ENCODE results near the gene DSCAM.

Gene DSCAM

DNA sequence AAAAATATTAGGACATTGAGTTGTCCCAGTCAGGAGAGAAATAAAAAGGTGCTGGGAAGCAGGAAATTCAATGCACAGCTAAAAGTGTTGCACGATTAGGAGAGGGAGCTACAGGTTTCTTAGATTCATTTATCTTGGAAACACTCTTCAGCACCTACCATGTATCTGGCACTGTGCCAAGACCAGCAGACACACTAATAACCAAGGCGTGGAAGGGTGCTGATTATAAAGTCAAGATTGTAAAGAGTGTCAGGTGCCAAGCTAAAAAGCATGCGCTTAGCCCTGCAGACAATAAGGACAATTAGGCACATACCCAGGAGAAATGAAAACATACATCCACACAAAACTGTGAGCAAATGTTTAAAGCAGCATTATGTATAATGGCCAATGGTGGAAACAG lies 129.9 kb downstream of the DSCAM start:
- H3K27ac ChIP-seq, result peak overlapping the region; percentile 18
- no peak for TF ChIP-seq CTCF (conservative IDR thresholded peaks at IDR 0.05)

GRCh38 chr21:40714536-40714935 lies 132.4 kb downstream of the DSCAM start:
- TF ChIP-seq CTCF (conservative IDR thresholded peaks at IDR 0.05), result no peak
- no peak overlapping the region for H3K27ac ChIP-seq

- no peak overlapping the region for H3K27ac ChIP-seq
- TF ChIP-seq CTCF (conservative IDR thresholded peaks at IDR 0.05), result no peak
Observed at GRCh38 chr21:40707656-40708244, 139.2 kb downstream of the DSCAM start.

GRCh38 chr21:40706806-40707655 lies 139.9 kb downstream of the DSCAM start:
- TF ChIP-seq CTCF (conservative IDR thresholded peaks at IDR 0.05), result no peak
- no peak overlapping the region for H3K27ac ChIP-seq

DNA sequence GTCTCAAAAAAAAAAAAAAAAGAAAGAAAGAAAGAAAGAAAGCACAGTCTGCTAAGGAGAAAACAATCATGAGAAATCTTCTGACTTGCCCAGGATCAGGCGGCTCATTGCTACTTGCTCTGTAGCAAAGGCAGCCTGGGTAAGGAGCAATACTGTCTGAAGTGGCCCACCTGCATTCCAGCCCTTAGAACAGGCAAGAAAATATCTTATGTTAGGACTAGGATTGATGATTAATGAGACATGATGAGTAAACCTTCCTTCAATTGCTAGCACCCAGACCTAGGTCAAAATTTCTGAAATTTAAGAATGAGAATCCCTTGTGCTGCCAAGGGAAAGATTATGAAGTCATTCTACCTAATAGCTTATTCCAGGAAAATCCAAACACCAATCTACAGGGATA lies 140.8 kb downstream of the DSCAM start:
- TF ChIP-seq CTCF (conservative IDR thresholded peaks at IDR 0.05), result no peak
- H3K27ac ChIP-seq, result no peak overlapping the region

GRCh38 chr21:40704141-40704540 lies 142.8 kb downstream of the DSCAM start:
- no peak for TF ChIP-seq CTCF (conservative IDR thresholded peaks at IDR 0.05)
- H3K27ac ChIP-seq, result no peak overlapping the region

DNA sequence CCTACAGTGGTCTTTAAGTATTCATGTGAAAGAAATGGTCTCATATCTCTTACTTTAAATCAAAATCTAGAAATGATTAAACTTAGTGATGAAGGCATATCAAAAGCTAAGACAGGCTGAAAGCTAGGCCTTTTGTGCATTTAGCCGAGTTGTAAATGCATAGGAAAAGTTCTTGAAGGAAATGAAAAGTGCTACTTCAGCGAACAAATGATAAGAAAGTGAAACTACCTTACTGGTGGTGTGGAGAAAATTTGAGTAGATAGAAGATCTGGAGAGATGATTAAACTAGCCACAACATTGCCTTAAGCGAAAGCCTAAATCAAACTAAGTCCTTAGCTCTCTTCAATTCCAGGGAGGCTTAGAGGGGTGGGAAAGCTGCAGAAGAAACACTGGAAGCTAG lies 147.6 kb downstream of the DSCAM start:
- no peak overlapping the region for H3K27ac ChIP-seq
- no peak for TF ChIP-seq CTCF (conservative IDR thresholded peaks at IDR 0.05)

All from VCaP (cell line).